Endothelial cell of umbilical vein (primary cell): ENCODE data around the gene OPTC. TPM values are rescaled to one million over a fixed set of nuclear protein-coding genes. Genes with fewer than 3 reads are reported as not detected.

Source experiments
- BruUV-seq: library from RNA; stranded (reverse); fragments of 400-500 nt; replicated peaks from 2 replicates; lab custom pipeline; 2021; lab: Mats Ljungman, UMichigan
- CTCF ChIA-PET: fragments of 300-600, 350-600 bp; sonication (Branson Sonifier 250); formaldehyde crosslinking; loops from one replicate; lab custom pipeline; 2021; ENCODE audit warnings: antibody characterized with exemption, inconsistent platforms; lab: Charles Lee
- POLR2A ChIA-PET: fragments of 300-600, 350-600 bp; sonication (Branson Sonifier 250); formaldehyde crosslinking; loops from one replicate; lab custom pipeline; 2021; ENCODE audit warnings: antibody characterized with exemption, inconsistent platforms; lab: Charles Lee
- DNase-seq: peaks from one replicate; pipeline ENCODE4 v3.0.0-alpha.2; 2011; ENCODE audit warnings: low read depth, low spot score
- FAIRE-seq: peaks from 2 replicates; lab custom pipeline; 2011; peaks lifted over from hg19 to GRCh38; lab: Jason Lieb, UNC
- H2AFZ ChIP-seq: 2 replicates; pipeline ENCODE4 v1.6.0; 2012; ENCODE audit warnings: low read depth, low read length, control low read depth, inconsistent platforms
- H3K27ac ChIP-seq: 2 replicates; pipeline ENCODE4 v1.5.1; 2011; ENCODE audit warnings: low read depth, mild to moderate bottlenecking, control low read depth, low read length, moderate library complexity; ENCODE audit not compliant: insufficient read depth
- H3K27me3 ChIP-seq, 2 experiments: 2 replicates each; pipeline versions ENCODE4 v1.6.0 to v1.6.1; 2011; ENCODE audit warnings: low read length in 2 of 2, mixed read lengths in 1 of 2; ENCODE audit not compliant: control insufficient read depth in 2 of 2, insufficient read depth in 2 of 2
- H3K36me3 ChIP-seq, 2 experiments: 2 replicates in 1 of 2; 3 replicates in 1 of 2; pipeline ENCODE4 v1.5.1; 2011; ENCODE audit warnings: low read length in 2 of 2, mild to moderate bottlenecking in 1 of 2, moderate library complexity in 1 of 2; ENCODE audit not compliant: control insufficient read depth in 2 of 2, insufficient read depth in 2 of 2; ENCODE audit errors: extremely low read depth in 1 of 2
- H3K4me1 ChIP-seq: 3 replicates; pipeline ENCODE4 v1.5.1; 2011; ENCODE audit warnings: mild to moderate bottlenecking, low read length; ENCODE audit not compliant: control insufficient read depth, insufficient read depth; ENCODE audit errors: extremely low read depth
- H3K4me2 ChIP-seq: 2 replicates; pipeline ENCODE4 v1.6.1; 2011; ENCODE audit warnings: low read length, control low read depth, mixed read lengths; ENCODE audit not compliant: insufficient read depth
- H3K4me3 ChIP-seq, 3 experiments: fragments of 200-600 bp in 1 of 3; sonication (generic), shearing (Covaris generic) in 1 of 3; replicated peaks in 1 of 3; 2 replicates each; pipeline ENCODE4 v1.5.1; 2011 to 2016; ENCODE audit warnings: control low read depth in 3 of 3, low read length in 3 of 3, mild to moderate bottlenecking in 2 of 3, inconsistent platforms in 1 of 3, low read depth in 1 of 3, moderate library complexity in 1 of 3; ENCODE audit not compliant: insufficient read depth in 1 of 3
- H3K79me2 ChIP-seq: 2 replicates; pipeline ENCODE4 v1.6.0; 2012; ENCODE audit warnings: low read length, inconsistent platforms; ENCODE audit not compliant: control insufficient read depth, insufficient read depth
- H3K9ac ChIP-seq: replicated peaks from 2 replicates; pipeline ENCODE3; 2011; ENCODE audit warnings: low read length, control low read depth; ENCODE audit not compliant: insufficient read depth; ENCODE audit errors: extremely low read depth
- H3K9me1 ChIP-seq: replicated peaks from 3 replicates; pipeline ENCODE4 v1.6.0; 2011; ENCODE audit warnings: mild to moderate bottlenecking, low read length; ENCODE audit not compliant: control insufficient read depth, insufficient read depth; ENCODE audit errors: extremely low read depth
- H3K9me3 ChIP-seq: replicated peaks from 2 replicates; pipeline ENCODE4 v1.5.1; 2012; ENCODE audit warnings: low read length, inconsistent platforms; ENCODE audit not compliant: control insufficient read depth, insufficient read depth
- H4K20me1 ChIP-seq: replicated peaks from 2 replicates; pipeline ENCODE3; 2011; ENCODE audit warnings: mild to moderate bottlenecking, low read length; ENCODE audit not compliant: control insufficient read depth, insufficient read depth; ENCODE audit errors: extremely low read depth
- CTCF ChIP-seq, 2 donors: IDR thresholded peaks; 1 replicate in 1 of 2; 2 replicates in 1 of 2; pipeline ENCODE4 v1.5.1; 2011; ENCODE audit warnings: low read length in 2 of 2, mild to moderate bottlenecking in 2 of 2, moderate library complexity in 2 of 2, control low read depth in 1 of 2, inconsistent platforms in 1 of 2, low read depth in 1 of 2; ENCODE audit not compliant: insufficient read depth in 1 of 2; ENCODE audit errors: extremely low read depth in 1 of 2
- EZH2 ChIP-seq: IDR thresholded peaks from 2 replicates; pipeline ENCODE4 v1.6.1; 2012; ENCODE audit warnings: borderline replicate concordance, low read depth, mild to moderate bottlenecking, moderate library complexity, low read length, inconsistent platforms; ENCODE audit not compliant: severe bottlenecking
- FOS ChIP-seq: IDR thresholded peaks from 2 replicates; pipeline ENCODE4 v1.6.1; 2011; ENCODE audit warnings: mild to moderate bottlenecking, low read length, moderate library complexity, borderline replicate concordance; ENCODE audit not compliant: insufficient read depth
- GATA2 ChIP-seq: IDR thresholded peaks from 2 replicates; pipeline ENCODE4 v1.7.0; 2011; ENCODE audit warnings: low read depth, mild to moderate bottlenecking, moderate library complexity, mixed read lengths, low read length; ENCODE audit not compliant: insufficient read length, insufficient read depth
- JUN ChIP-seq: IDR thresholded peaks from 2 replicates; pipeline ENCODE4 v1.6.1; 2011; ENCODE audit warnings: borderline replicate concordance, low read depth; ENCODE audit not compliant: insufficient read length, insufficient read depth
- MAX ChIP-seq: IDR thresholded peaks from 2 replicates; pipeline ENCODE4 v1.6.1; 2011; ENCODE audit not compliant: insufficient read depth, insufficient read length
- MYC ChIP-seq: IDR thresholded peaks from one replicate; pipeline ENCODE4 v1.6.1; 2011; ENCODE audit warnings: mild to moderate bottlenecking, low read depth, low read length
- POLR2A ChIP-seq: IDR thresholded peaks from 2 replicates; pipeline ENCODE4 v1.6.1; 2012; ENCODE audit warnings: low read depth, mild to moderate bottlenecking, control low read depth, low read length
- POLR2AphosphoS5 ChIP-seq: IDR thresholded peaks from 2 replicates; pipeline ENCODE4 v1.6.1; 2012; ENCODE audit warnings: low read depth, mild to moderate bottlenecking, control low read depth, low read length, moderate library complexity; ENCODE audit not compliant: insufficient read depth
- dilution Hi-C: fragments of 300-500 bp; cut with MboI; formaldehyde crosslinking; loops from one replicate; pipeline ENCODE4 v1.15.0; 2019; ENCODE audit warnings: low sequenced_read_pairs; ENCODE audit not compliant: extremely low pct_ligation_motif_present
- intact Hi-C: fragments of 100-400 bp; cut with micrococcal nuclease; formaldehyde crosslinking; loops from one replicate; pipeline ENCODE4 v1.10.0; 2022
- polyA plus RNA-seq, 4 experiments: library from polyadenylated mRNA; depleted of rRNA in 3 of 4; stranded (reverse) in 3 of 4; unstranded in 1 of 4; fragments of >200 nt; gene quantifications; 2 replicates each; pipeline versions ENCODE4 v1.2.1 to v1.2.3, GENCODE V29; 2011 to 2012; ENCODE audit warnings: missing spikeins in 1 of 4
- total RNA-seq: library from RNA; stranded (reverse); gene quantifications from 2 replicates; pipeline ENCODE4 v1.2.3, GENCODE V29; 2021

Gene OPTC
- total and polyA plus RNA-seq, 2 donors (not counting 3 experiments of a cell fraction or from before 2014, with no cell fraction given): not detected

- CTCF ChIA-PET: interaction anchor here (0.8 to 1.6 kb wide), 5 partner anchors 9 to 188 kb away, joined by 3 to 10 read pairs (median 3); no protein-coding TSS in a partner anchor
- Histone ChIP-seq H4K20me1 (no peaks in the 10 kb centered on the region), H3K4me3 (no peak overlapping the region), H3K36me3 (no peaks in the 10 kb centered on the region), H3K4me1 (peaks cover 34% of the 10 kb centered on the region), H2AFZ (peak overlapping the region; percentile 55), H3K4me2 (no peak overlapping the region), H3K79me2 (no peaks in the 10 kb centered on the region), H3K9me1 (no peaks in the 10 kb centered on the region), H3K9me3 (no peaks in the 10 kb centered on the region), H3K27me3 (no peaks in the 10 kb centered on the region), H3K9ac (peak overlapping the region; percentile 45), H3K27ac (peak overlapping the region; percentile 83)
- no TSS peak for BruUV-seq
- intact Hi-C loops: loop anchor here (2.0 to 5.0 kb wide), 2 partner anchors 94 to 115 kb away; no protein-coding TSS in a partner anchor
- FAIRE-seq (no peak), DNase-seq (no peak)
- TF ChIP-seq MYC (no peak), EZH2 (no peak), MAX (no peak), JUN (no peak), FOS (no peak), GATA2 (no peak), POLR2AphosphoS5 (no peak), POLR2A (no peak), CTCF (IDR thresholded peaks at IDR 0.05; ENCODE audit: extremely low read depth in 1 of 2, insufficient read depth in 1 of 2, low read depth in 1 of 2, low read length in 2 of 2) (no peak)
- dilution Hi-C loops: no loop called here
- POLR2A ChIA-PET: interaction anchor here (0.5 to 0.7 kb wide), 2 partner anchors 25 to 161 kb away, joined by 3 to 4 read pairs; no protein-coding TSS in a partner anchor
Observed at GRCh38 chr1:203513585-203514031, 19.7 kb downstream of the OPTC start.
